OCI-LY3 (cell line): ENCODE measurements around the gene PREX1.

Experiments used
- H2AFZ ChIP-seq: fragments of 200-600, 300-600 bp; shearing (Covaris generic); 2 replicates; pipeline ENCODE4 v1.6.0; 2014; ENCODE audit warnings: antibody characterized with exemption, low read depth, low read length
- H3K27ac ChIP-seq: fragments of 200-600, 300-600 bp; sonication (generic); 2 replicates; pipeline ENCODE4 v1.5.1; 2014; ENCODE audit warnings: mild to moderate bottlenecking, low read length, moderate library complexity, mixed read lengths
- H3K27me3 ChIP-seq: fragments of 200-600, 300-600 bp; sonication (generic); 2 replicates; pipeline ENCODE4 v1.6.1; 2014; ENCODE audit warnings: low read depth, low read length, mixed read lengths
- H3K36me3 ChIP-seq: fragments of 200-600, 300-600 bp; sonication (generic); replicated peaks from 2 replicates; pipeline ENCODE3; 2014; ENCODE audit warnings: low read depth, low read length, mixed read lengths
- H3K4me1 ChIP-seq: fragments of 300-600, 200-600 bp; sonication (generic); 2 replicates; pipeline ENCODE4 v1.6.1; 2014; ENCODE audit warnings: low read length, mixed read lengths
- H3K4me2 ChIP-seq: fragments of 200-600, 300-600 bp; sonication (generic); 2 replicates; pipeline ENCODE4 v1.6.1; 2014; ENCODE audit warnings: low read length, mixed read lengths
- H3K4me3 ChIP-seq: fragments of 300-600, 200-600 bp; sonication (generic); 2 replicates; pipeline ENCODE4 v1.5.1; 2014; ENCODE audit warnings: antibody characterized with exemption, mild to moderate bottlenecking, low read length, moderate library complexity
- H3K79me2 ChIP-seq: fragments of 300-600, 200-600 bp; shearing (Covaris generic); 2 replicates; pipeline ENCODE4 v1.6.1; 2014; ENCODE audit warnings: mild to moderate bottlenecking, low read length, mixed read lengths
- H3K9ac ChIP-seq: fragments of 300-600, 200-600 bp; shearing (Covaris generic); 2 replicates; pipeline ENCODE4 v1.6.0; 2014; ENCODE audit warnings: mild to moderate bottlenecking, low read length, moderate library complexity
- H3K9me3 ChIP-seq: fragments of 200-600, 300-600 bp; shearing (Covaris generic); 2 replicates; pipeline ENCODE4 v1.6.1; 2014; ENCODE audit warnings: low read length, mixed read lengths; ENCODE audit not compliant: insufficient read depth
- H4K20me1 ChIP-seq: fragments of 200-600, 300-600 bp; sonication (generic); 2 replicates; pipeline ENCODE4 v1.6.1; 2016; ENCODE audit warnings: low read length, mixed read lengths; ENCODE audit not compliant: insufficient read depth
- EZH2phosphoT487 ChIP-seq: fragments of 200-600 bp; shearing (Covaris generic); IDR thresholded peaks from 2 replicates; pipeline ENCODE4 v1.6.1; 2018; ENCODE audit warnings: antibody characterized with exemption, mixed run types, low read depth
- TF ChIP-seq, protein P1 (sequence below): fragments of 200-600, 300-600 bp; sonication (generic); IDR thresholded peaks from 2 replicates; pipeline ENCODE4 v1.5.1; 2014; ENCODE audit warnings: antibody characterized with exemption, low read length, low read depth

Gene PREX1

DNA sequence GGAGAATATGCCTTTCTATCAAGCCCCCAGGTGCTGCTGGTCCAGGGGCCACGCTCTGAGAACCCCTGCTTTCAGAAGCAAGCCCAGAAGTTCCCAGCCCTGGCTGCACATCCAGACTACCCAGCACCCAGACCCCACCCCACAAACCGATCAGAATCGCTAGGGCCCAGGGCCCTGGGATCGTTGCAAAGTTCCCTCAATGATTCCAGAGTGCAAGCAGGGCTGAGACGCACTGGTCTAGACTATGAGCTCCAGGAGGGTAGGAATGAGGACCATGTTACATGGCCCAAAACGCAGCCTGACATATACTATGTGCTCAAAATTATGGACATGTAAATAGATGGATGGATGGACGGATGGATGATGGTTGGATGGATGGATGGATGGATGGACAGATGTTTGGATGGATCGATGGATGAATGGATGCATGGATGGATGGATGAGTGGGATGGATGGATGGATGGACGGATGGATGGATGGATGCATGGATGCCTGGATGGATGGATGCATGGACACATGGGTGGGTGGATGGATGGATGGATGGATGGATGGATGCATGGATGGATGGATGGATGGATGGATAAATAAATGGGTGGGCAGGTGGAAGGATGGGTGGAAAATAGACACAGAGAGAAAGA, 194.1 kb downstream of the PREX1 start:
- H3K27me3 ChIP-seq, result no peaks in the 10 kb centered on the region
- H3K9ac ChIP-seq, result no peak overlapping the region
- H4K20me1 ChIP-seq, result no peaks in the 10 kb centered on the region
- H2AFZ ChIP-seq, result no peak overlapping the region
- TF ChIP-seq EZH2phosphoT487, result no peak
- TF ChIP-seq, protein P1, sequence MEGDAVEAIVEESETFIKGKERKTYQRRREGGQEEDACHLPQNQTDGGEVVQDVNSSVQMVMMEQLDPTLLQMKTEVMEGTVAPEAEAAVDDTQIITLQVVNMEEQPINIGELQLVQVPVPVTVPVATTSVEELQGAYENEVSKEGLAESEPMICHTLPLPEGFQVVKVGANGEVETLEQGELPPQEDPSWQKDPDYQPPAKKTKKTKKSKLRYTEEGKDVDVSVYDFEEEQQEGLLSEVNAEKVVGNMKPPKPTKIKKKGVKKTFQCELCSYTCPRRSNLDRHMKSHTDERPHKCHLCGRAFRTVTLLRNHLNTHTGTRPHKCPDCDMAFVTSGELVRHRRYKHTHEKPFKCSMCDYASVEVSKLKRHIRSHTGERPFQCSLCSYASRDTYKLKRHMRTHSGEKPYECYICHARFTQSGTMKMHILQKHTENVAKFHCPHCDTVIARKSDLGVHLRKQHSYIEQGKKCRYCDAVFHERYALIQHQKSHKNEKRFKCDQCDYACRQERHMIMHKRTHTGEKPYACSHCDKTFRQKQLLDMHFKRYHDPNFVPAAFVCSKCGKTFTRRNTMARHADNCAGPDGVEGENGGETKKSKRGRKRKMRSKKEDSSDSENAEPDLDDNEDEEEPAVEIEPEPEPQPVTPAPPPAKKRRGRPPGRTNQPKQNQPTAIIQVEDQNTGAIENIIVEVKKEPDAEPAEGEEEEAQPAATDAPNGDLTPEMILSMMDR, result no peak
- H3K9me3 ChIP-seq, result no peaks in the 10 kb centered on the region
- 0 out of 2 replicates have a peak, but pooled peaks cover 4% of the 10 kb centered on the region for H3K4me1 ChIP-seq
- H3K4me2 ChIP-seq, result no peak overlapping the region
- no peaks in the 10 kb centered on the region for H3K36me3 ChIP-seq
- H3K4me3 ChIP-seq, result no peak overlapping the region
- no peak overlapping the region for H3K27ac ChIP-seq
- H3K79me2 ChIP-seq, result no peaks in the 10 kb centered on the region

DNA sequence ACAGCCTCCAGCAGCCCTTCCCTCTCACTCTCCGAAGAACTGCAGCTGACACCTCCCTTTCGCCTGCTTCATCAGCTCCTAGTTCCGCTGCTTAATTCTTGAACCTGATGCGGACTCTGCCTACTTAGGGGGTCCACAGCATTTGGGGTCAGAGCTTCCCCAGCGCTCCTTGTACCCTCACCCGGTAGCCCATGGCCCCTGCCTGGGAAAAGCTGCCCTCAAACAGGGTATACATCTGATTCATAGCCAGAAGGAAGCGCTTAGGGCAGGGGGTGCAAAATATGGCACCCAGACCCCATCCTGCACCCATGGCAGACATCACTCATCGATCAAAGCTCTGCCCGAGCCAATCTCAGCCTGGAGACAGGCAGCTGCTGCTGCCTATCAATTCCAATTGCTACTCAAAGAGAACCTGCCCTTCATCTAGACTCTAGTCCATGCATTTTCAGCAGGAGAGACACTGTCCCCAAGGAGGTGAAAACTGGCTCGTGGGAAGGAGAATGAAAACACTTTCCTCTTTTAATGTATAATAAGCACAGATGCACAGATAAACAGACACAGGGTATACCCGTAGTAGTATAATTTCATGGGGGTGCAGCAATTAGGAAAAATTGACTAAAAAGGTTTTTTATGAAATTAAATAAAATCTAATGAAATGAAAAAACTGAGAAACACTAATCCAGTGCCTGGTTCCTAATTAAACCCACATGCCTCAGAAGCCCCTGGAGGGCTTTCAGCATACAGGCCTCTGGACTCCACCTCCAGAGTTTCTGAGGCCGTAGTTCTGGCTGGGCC, 194.8 kb downstream of the PREX1 start:
- no peak overlapping the region for H2AFZ ChIP-seq
- no peak overlapping the region for H3K4me3 ChIP-seq
- H3K36me3 ChIP-seq, result no peaks in the 10 kb centered on the region
- 0 out of 2 replicates have a peak, but pooled peaks cover 4% of the 10 kb centered on the region for H3K4me1 ChIP-seq
- no peaks in the 10 kb centered on the region for H3K79me2 ChIP-seq
- no peaks in the 10 kb centered on the region for H4K20me1 ChIP-seq
- no peaks in the 10 kb centered on the region for H3K27me3 ChIP-seq
- H3K9me3 ChIP-seq, result no peaks in the 10 kb centered on the region
- H3K4me2 ChIP-seq, result no peak overlapping the region
- H3K9ac ChIP-seq, result no peak overlapping the region
- no peak overlapping the region for H3K27ac ChIP-seq
- no peak for TF ChIP-seq EZH2phosphoT487
- TF ChIP-seq, protein P1, result no peak

DNA sequence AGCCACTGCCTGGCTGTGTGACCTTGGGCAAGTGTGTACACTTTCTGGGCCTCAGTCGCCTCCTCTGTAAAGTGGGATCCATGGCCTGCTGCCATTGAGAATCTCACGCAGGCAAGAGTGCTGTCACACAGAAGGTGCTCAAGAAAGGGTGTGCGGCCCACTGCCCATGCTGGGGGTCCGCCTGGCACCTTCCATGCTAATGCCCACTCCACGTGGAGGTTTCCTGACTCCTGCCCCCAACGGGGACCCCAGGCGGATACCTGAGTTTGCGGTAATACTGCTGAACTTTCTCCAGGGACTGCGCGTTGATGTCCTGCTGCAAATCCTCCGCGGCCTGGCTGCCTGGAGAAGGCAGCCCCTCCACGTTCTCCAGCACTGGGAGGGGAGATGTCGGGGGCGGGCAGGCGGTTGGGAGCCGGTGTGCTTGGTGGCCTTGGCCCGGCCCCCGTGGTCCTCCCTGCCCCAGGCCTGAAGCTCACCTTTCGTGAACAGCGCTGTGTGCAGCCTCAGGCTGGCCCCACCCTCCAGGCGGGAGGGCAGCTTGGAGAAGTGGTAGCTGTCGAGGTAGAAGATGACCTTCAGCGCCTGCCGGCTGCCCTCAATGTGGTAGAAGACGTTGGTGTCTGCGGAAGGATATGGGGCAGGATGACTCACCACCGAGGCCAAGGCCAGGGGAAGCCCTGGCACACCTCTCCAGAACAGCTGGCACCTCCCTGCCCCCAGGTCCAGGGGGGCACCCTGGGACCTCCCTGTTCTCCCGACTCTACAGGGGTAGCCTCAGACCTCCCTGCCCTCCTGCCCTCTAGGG, 195.6 kb downstream of the PREX1 start:
- Histone ChIP-seq H4K20me1 (no peaks in the 10 kb centered on the region), H3K4me1 (0 out of 2 replicates have a peak, but pooled peaks cover 4% of the 10 kb centered on the region), H3K36me3 (no peaks in the 10 kb centered on the region), H2AFZ (no peak overlapping the region), H3K4me3 (no peak overlapping the region), H3K79me2 (no peaks in the 10 kb centered on the region), H3K9me3 (no peaks in the 10 kb centered on the region), H3K4me2 (no peak overlapping the region), H3K27me3 (no peaks in the 10 kb centered on the region), H3K9ac (no peak overlapping the region), H3K27ac (no peak overlapping the region)
- TF ChIP-seq, protein P1, result no peak
- TF ChIP-seq EZH2phosphoT487, result no peak
